ENCODE data around the gene UGT1A5.

Gene UGT1A5

DNA sequence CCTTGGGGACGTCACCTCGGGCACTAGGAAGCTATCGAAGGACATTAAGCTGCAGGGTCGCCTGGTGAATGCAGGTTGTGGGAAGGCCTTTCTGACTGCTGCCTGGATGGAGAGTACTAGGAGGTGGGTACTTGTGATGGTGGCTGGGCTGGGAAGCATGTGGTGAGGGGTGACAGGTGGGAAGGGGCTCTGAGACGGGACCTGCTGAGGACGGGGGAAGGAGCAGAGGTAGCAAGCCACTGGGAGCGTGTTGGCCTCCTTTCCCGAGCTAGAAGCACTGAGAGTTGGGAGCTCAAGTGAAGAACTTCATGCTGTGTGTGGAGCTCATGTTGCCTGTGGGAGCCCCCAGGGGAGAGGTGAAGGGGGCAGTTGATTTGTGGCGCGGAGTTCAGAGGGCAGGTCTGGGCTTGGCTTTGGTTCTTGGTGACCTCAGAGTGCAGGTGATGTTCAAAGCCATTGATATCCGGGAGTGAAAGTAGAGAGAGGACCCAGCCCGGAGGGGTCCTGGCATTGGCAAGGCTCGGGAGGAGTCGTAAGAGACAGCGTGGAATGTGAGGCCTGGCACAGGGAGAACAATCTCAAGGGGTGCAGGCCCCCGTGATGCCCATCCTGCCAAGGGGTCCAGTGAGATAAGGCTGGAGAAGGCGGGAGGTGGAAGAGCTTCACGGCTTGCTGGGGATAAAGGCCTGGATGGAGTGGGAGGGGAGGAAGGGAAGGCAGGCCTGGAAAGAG, 78.6 kb downstream of the UGT1A5 start:
- DNase-seq, result no peak

GRCh38 chr2:233791883-233792329, 79.2 kb downstream of the UGT1A5 start:
- DNase-seq, result no peak

- DNase-seq, result no peak
These were observed 80.0 kb downstream of the UGT1A5 start for GRCh38 chr2:233792720-233793119.

DNA sequence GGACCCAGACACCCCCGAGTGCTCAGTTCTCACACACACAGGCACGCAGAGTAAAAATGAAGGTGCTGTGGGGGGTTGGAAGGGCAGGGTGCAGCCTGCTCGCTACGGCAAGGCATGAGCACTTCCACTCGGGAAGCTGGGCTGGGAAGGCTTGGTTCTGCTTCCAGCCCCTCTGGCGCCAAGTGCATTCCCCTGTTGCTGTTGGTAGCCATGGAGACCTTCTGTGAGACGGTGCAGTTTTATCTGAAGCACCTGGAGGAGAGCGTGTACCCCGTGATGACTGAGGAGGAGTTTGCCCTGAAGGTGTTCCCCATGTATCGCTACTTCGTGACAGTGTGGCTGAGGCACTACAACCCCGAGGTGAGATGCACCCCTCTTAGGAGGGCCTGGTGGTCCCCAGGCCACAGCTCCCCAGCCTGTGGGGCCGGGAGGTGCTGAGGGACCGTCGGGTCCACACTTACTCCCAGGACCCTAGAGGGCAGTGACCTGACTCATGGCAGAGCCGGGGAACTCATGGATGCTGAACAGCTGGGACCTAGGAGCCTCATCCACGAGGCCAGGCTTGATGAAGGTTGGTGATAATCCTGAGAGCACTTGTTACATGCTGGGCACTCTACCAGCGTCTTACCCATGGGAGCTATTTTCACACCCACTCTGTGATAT, 80.9 kb downstream of the UGT1A5 start:
- no peak for DNase-seq

GRCh38 chr2:233794128-233794658, 81.5 kb downstream of the UGT1A5 start:
- DNase-seq, result no peak

- DNase-seq, result no peak
These were observed 83.0 kb downstream of the UGT1A5 start for GRCh38 chr2:233795735-233796171.

GRCh38 chr2:233796254-233796653, 83.5 kb downstream of the UGT1A5 start:
- DNase-seq, result no peak

GRCh38 chr2:233798335-233799086, 85.8 kb downstream of the UGT1A5 start:
- DNase-seq, result no peak

DNA sequence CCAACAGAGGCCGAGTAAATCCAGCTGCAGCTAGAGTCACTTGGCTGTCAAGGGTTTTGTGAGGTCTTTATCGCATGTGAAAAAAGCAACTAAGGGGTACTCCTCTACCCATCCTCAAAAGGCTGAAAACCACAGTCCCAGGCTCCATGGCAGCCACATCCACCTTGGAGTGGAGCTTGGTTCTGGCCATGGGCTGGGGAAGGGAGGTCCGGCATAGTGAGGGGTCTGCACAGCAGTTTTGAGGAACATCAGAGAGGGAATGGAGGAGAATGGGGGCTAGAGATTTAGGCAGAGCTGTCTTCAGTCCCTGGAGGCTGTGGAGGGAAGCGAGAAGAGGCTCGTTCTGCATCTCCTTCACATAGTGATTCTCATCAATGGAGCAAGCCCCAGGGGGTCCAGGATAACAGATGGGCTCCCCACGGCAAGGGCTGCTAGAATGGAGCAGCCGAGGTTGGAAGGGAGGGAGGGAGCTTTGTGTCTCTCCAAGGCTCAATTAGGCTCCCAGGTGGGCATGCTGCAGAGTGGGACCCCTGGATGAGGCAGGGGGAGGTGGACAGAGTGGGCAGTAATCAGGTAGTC, 86.5 kb downstream of the UGT1A5 start:
- no peak for DNase-seq

GRCh38 chr2:233799716-233800115, 87.0 kb downstream of the UGT1A5 start:
- DNase-seq, result no peak

DNA sequence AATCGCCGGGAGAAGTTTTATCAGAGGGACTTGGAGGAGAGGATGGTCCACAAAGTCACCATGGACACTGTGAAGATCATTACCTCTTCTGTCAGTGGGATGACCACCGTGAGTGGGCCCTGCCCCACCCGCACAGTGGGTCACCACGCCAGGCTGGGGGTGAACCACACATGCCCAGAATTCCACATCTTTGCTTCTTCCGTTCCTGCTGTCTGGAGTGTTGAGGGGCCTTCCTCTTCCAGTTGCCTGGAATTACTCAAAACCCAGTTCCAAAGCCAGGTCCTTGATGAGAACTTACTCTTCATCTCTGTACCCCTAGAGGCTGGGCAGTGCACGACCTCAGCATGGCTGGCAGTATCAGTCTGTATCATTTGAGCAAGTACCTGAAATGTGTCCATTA, 87.5 kb downstream of the UGT1A5 start:
- no peak for DNase-seq

GRCh38 chr2:233801357-233802131, 88.8 kb downstream of the UGT1A5 start:
- DNase-seq, result no peak

DNA sequence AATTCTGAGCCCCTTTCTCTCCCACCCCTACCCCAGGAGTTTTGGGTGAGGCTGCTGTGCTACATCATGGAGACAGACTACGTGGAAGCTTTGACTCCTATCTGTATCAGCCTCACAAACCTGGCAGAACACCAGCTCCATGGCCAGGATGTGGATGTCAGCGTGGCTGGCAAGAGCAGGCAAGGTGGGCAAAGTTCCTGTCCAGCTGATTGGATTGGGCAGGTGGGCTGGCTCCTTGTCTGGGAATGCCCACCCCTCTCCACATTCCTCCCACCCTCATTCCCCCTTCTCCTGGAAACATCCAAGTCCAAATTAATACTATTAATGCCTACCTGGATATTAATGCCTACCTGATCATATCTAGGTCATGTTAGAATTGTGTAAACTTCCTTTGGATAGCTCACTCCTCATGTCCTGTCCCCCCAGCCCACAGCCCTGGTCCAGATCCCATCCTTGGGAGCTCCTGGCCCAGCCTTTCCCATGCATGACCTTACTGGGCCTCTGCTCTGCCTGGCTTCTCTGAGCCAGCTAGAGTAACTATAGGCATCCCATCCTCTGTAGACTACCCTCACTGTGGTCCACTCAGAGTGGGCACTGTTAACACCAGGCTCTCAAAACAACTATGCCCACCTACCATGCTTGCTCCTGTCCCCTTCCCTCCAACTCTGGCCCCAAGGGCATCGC, 89.6 kb downstream of the UGT1A5 start:
- DNase-seq, result no peak

- DNase-seq, result no peak
These were observed 90.7 kb downstream of the UGT1A5 start for GRCh38 chr2:233803292-233803911.

DNA sequence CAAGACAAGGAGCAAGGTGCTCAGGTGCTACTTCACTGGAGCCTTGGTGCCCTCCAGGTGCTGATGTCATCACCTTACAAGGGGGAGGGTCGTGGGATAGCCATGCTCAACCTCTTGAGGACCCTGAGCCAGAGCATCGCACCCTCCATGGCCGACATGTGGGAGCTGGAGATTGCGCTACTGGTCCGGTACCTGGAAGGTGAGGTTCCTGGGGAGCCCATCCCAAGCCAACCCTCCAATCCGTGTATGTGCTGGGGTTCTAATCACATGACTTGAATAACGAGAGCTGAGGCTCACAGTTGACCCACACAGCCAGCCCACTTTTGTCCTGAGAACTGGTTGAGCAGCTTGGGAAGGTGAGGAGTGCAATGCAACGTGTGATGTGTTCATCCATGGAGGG, 91.3 kb downstream of the UGT1A5 start:
- DNase-seq, result no peak

DNA sequence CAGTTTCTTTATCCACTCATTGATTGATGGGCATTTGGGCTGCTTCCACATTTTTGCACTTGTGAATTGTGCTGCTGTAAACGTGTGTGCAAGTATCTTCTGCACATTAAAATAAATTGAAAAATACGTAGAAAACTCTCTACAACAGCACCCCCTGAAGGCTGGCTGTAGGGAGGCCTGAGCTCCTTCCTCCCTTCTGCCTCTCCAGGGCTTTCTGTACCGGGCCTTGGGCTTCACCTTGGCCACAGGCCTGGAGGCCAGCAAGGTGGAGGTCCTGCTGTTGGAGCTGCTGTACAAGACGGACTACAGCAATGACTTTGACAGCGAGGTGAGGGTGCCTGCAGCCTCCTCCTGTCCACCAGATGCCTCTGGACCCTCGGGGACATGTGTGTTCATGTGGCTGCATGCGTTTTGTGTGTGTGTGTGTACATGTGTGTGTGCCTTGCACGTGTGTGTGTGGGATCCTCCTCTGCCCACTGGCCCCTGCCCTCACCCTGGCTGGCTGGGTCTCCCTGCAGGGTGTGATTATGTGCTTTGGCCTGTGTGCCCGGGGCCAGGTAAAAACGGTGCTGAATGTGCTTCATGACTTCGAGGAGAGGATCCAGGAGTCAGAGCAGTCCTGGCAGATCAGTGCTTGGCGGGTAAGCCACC, 94.6 kb downstream of the UGT1A5 start:
- DNase-seq, result no peak

DNA sequence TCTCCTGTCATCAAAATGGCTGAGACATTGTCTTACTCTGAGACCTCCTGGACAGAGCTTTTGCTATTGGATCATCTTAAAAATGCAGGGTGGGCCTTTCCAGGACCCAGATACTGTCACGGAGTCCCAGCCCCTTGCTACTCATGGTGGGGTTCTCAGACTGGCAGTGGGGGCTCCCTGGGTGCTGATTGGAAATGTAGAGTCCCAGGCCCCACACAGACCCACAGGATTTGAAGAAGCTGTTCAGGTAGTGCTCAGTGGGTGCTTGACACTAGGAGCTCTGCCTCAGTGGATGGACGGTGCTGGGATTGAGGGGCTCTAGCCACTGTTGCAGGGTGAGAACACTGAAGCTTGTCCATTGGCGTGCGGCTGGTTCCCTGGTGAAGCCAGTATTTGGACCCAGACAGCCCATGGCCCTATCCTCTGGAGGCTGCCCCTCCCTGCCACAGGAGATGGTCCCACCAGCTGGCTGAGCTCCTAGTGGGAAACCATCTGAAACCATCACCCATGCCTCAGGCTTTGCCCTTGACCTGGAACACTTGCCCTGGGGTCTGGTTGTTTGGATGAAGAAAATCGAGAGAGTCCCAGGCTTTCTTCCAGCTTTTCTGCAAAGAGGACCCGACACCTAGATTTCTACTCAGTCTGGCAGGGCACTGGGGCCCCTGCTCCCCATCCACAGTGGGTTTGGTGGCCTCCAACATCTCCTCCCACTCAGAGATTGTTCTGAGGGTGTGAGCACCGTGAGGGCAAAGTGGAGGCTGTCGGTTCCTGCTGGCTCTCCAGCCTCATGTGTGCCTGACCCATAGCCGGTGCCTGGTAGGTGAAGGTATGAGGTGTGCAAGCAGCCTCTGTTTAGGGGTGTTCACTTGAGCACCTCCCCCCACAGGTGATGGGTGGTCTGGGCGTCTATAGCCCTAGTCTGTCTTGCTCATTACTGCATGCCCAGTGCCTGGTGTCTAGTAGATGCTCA, 95.5 kb downstream of the UGT1A5 start:
- no peak for DNase-seq

- DNase-seq, result no peak
These were observed 97.7 kb downstream of the UGT1A5 start for GRCh38 chr2:233810385-233810784.

DNA sequence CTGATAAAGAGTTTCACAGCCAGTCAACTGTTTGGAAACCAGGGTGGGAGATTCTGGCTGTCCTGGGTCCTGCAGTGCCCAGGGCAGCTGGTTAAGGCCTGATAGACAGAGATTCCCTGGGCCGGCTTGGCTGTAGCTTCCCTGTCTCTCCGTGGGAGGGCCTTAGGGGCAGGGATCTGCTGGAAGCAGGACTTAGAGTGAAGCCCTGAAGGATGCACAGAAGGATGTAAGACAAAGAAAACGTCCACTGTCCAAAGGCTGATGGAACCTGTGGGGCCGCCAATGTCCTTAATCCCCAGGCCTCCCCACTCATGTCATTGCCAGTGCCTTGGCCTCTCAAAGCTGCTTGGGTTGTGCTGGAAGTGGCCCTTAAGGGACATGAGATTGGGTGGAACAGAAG, 98.4 kb downstream of the UGT1A5 start:
- DNase-seq, result no peak

Measured in Kasumi-1 (cell line).